DOHH2 (cell line): ENCODE measurements around the gene MAP1LC3B2.

Source experiments
- H3F3A ChIP-seq: fragments of 200-600 bp; sonication (generic), shearing (Covaris generic); 2 replicates; pipeline ENCODE4 v1.6.0; 2016; ENCODE audit warnings: antibody characterized with exemption, mild to moderate bottlenecking; ENCODE audit not compliant: control insufficient read depth, insufficient read depth
- H3K27ac ChIP-seq: fragments of 200-600 bp; sonication (generic); 2 replicates; pipeline ENCODE4 v1.5.1; 2014; ENCODE audit warnings: low read depth, mild to moderate bottlenecking, low read length, moderate library complexity
- H3K27me3 ChIP-seq: fragments of 200-600 bp; sonication (generic); 2 replicates; pipeline ENCODE4 v1.6.1; 2014; ENCODE audit warnings: mild to moderate bottlenecking, low read length, mixed read lengths; ENCODE audit not compliant: control insufficient read depth
- H3K36me3 ChIP-seq: fragments of 200-600 bp; sonication (generic); 2 replicates; pipeline ENCODE4 v1.6.1; 2014; ENCODE audit warnings: mild to moderate bottlenecking, low read length, moderate library complexity, mixed read lengths; ENCODE audit not compliant: control insufficient read depth
- H3K4me1 ChIP-seq: fragments of 200-600 bp; sonication (generic); 2 replicates; pipeline ENCODE4 v1.6.1; 2014; ENCODE audit warnings: mild to moderate bottlenecking, low read length, mixed read lengths; ENCODE audit not compliant: control insufficient read depth
- H3K4me2 ChIP-seq: fragments of 200-600 bp; sonication (generic); 2 replicates; pipeline ENCODE4 v1.6.0; 2014; ENCODE audit warnings: mild to moderate bottlenecking, low read length, moderate library complexity
- H3K4me3 ChIP-seq: fragments of 200-600 bp; sonication (generic); 2 replicates; pipeline ENCODE4 v1.5.1; 2014; ENCODE audit warnings: mild to moderate bottlenecking, low read length, mixed read lengths
- H3K79me2 ChIP-seq: fragments of 200-600 bp; sonication (generic); 2 replicates; pipeline ENCODE4 v1.6.1; 2014; ENCODE audit warnings: mild to moderate bottlenecking, low read length, mixed read lengths; ENCODE audit not compliant: control insufficient read depth
- H3K9me2 ChIP-seq: fragments of 200-600 bp; sonication (generic); replicated peaks from 2 replicates; pipeline ENCODE4 v1.6.1; 2014; ENCODE audit warnings: mild to moderate bottlenecking, low read length, mixed read lengths; ENCODE audit not compliant: control insufficient read depth
- H3K9me3 ChIP-seq: fragments of 200-600 bp; sonication (generic); 2 replicates; pipeline ENCODE4 v1.6.1; 2014; ENCODE audit warnings: antibody characterized with exemption, low read length, mixed read lengths; ENCODE audit not compliant: control insufficient read depth, insufficient read depth
- H4K20me1 ChIP-seq: fragments of 200-600 bp; sonication (generic); 2 replicates; pipeline ENCODE4 v1.6.0; 2014; ENCODE audit warnings: low read depth, mild to moderate bottlenecking, antibody characterized with exemption, low read length, moderate library complexity; ENCODE audit not compliant: control insufficient read depth, insufficient read depth
- CTCF ChIP-seq: fragments of 200-600 bp; sonication (generic); IDR thresholded peaks from one replicate; pipeline ENCODE4 v1.5.1; 2014; ENCODE audit warnings: antibody characterized with exemption, mild to moderate bottlenecking, low read depth, low read length; ENCODE audit not compliant: poor library complexity, severe bottlenecking
- EZH2phosphoT487 ChIP-seq: fragments of 200-600 bp; sonication (generic); IDR thresholded peaks from 2 replicates; pipeline ENCODE4 v1.6.1; 2017; ENCODE audit warnings: borderline replicate concordance, mild to moderate bottlenecking, antibody characterized with exemption, low read length, moderate library complexity, mixed read lengths

Gene MAP1LC3B2

GRCh38 chr12:116520801-116521471 is 38.2 kb upstream of the MAP1LC3B2 start:
- Histone ChIP-seq H3K79me2 (no peaks in the 10 kb centered on the region), H3K9me3 (no peaks in the 10 kb centered on the region), H3K27me3 (peaks cover 15% of the 10 kb centered on the region), H3K4me3 (no peak overlapping the region), H3F3A (no peaks in the 10 kb centered on the region), H3K4me1 (no peaks in the 10 kb centered on the region), H3K27ac (no peak overlapping the region), H3K36me3 (no peaks in the 10 kb centered on the region), H4K20me1 (no peaks in the 10 kb centered on the region), H3K9me2 (no peaks in the 10 kb centered on the region), H3K4me2 (no peak overlapping the region)
- no peak for TF ChIP-seq CTCF
- no peak for TF ChIP-seq EZH2phosphoT487

GRCh38 chr12:116524311-116524710 is 34.9 kb upstream of the MAP1LC3B2 start:
- H3K9me2 ChIP-seq = no peaks in the 10 kb centered on the region
- H3K27me3 ChIP-seq = peaks cover 15% of the 10 kb centered on the region
- no peaks in the 10 kb centered on the region for H3K36me3 ChIP-seq
- no peaks in the 10 kb centered on the region for H3K9me3 ChIP-seq
- H3K27ac ChIP-seq = no peak overlapping the region
- no peaks in the 10 kb centered on the region for H4K20me1 ChIP-seq
- no peaks in the 10 kb centered on the region for H3K4me1 ChIP-seq
- no peaks in the 10 kb centered on the region for H3F3A ChIP-seq
- no peaks in the 10 kb centered on the region for H3K79me2 ChIP-seq
- H3K4me2 ChIP-seq = no peak overlapping the region
- no peak overlapping the region for H3K4me3 ChIP-seq
- TF ChIP-seq CTCF (no peak), EZH2phosphoT487 (no peak)

- Histone ChIP-seq H3K4me1 (no peaks in the 10 kb centered on the region), H3K27ac (no peak overlapping the region), H3K4me2 (no peak overlapping the region), H3K79me2 (no peaks in the 10 kb centered on the region), H3K27me3 (peaks cover 15% of the 10 kb centered on the region; the same call in 1 of the 2 replicates), H3K9me2 (no peaks in the 10 kb centered on the region), H3F3A (no peaks in the 10 kb centered on the region), H3K9me3 (no peaks in the 10 kb centered on the region), H3K36me3 (no peaks in the 10 kb centered on the region), H4K20me1 (no peaks in the 10 kb centered on the region), H3K4me3 (no peak overlapping the region)
- no peak for TF ChIP-seq EZH2phosphoT487
- TF ChIP-seq CTCF = no peak
Measured at GRCh38 chr12:116524964-116525379, 34.2 kb upstream of the MAP1LC3B2 start.
